GM10248 (cell line): ENCODE data around the gene OR13C9.
"Not testable (repeated sequence)": the region's sequence is repeated elsewhere in the genome, so short reads cannot be mapped to it uniquely, and the experiment has no call there.

Experiments
- CTCF ChIA-PET: fragments of 300-600 bp; sonication (Branson Sonifier 250); formaldehyde crosslinking; extraction: SDS; loops from one replicate; lab custom pipeline; 2021; ENCODE audit warnings: antibody characterized with exemption; lab: Yijun Ruan, JAX
- POLR2A ChIA-PET: fragments of 350-650 bp; sonication (Branson Sonifier 250); formaldehyde crosslinking; extraction: SDS; loops from one replicate; lab custom pipeline; 2020; ENCODE audit warnings: antibody characterized with exemption; lab: Yijun Ruan, JAX
- DNase-seq: peaks from one replicate; pipeline ENCODE4 v3.0.0; 2012; ENCODE audit errors: extremely low spot score
- CTCF ChIP-seq: IDR thresholded peaks from 2 replicates; pipeline ENCODE4 v1.5.1; 2012; ENCODE audit warnings: mild to moderate bottlenecking, low read depth; ENCODE audit errors: extremely low read depth, missing control alignments, control extremely low read depth

The OR13C9 gene, protein sequence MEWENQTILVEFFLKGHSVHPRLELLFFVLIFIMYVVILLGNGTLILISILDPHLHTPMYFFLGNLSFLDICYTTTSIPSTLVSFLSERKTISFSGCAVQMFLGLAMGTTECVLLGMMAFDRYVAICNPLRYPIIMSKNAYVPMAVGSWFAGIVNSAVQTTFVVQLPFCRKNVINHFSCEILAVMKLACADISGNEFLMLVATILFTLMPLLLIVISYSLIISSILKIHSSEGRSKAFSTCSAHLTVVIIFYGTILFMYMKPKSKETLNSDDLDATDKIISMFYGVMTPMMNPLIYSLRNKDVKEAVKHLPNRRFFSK

GRCh38 chr9:104618104-104618503 is at the start of gene OR13C9:
Gene OR13C9, minus strand, starts transcription at chr9:104618204. Its CDS starts 0 bp downstream, at chr9:104618204.
- no peak for TF ChIP-seq CTCF
- ChIA-PET CTCF (no interaction called here), POLR2A (no interaction called here)
- DNase-seq, result no peak

DNA sequence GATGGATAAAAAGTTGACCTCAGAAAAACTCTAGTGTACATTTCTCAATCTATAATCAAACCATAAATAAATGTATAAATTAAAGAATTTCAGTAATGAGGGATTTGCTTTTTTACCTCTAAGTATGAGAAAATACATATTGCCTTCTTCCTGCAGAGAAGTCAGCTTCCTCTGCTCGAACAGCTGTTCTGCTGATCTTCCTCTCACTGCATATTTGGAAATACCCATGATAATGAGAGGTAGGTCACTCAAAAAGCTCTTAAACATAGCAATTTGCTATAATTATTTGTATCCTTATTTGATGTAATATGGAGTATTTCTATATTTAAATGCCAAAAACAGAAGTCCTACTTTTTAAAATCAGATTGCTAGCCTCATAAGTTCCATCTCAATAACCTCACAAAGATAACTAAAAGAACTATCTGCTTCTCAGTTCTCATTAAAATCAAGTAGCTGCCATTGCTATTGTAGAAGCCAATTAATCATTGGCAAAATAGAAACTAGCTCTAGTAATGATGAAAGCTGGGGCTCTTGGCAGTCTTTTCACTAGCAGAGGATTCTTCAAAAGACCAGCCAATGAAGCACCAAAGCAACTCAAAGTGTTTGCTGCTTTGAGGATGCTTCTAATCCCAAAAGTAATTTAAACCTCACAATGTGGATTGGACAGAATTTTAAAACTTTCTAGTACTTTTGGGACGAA is 40.6 kb upstream of the OR13C9 start:
- DNase-seq, result no peak
- CTCF ChIA-PET, result no interaction called here
- TF ChIP-seq CTCF, result no peak
- POLR2A ChIA-PET, result no interaction called here

GRCh38 chr9:104635456-104635855 is 17.5 kb upstream of the OR13C9 start:
- ChIA-PET POLR2A (no interaction called here), CTCF (no interaction called here)
- no peak for DNase-seq
- no peak for TF ChIP-seq CTCF

DNA sequence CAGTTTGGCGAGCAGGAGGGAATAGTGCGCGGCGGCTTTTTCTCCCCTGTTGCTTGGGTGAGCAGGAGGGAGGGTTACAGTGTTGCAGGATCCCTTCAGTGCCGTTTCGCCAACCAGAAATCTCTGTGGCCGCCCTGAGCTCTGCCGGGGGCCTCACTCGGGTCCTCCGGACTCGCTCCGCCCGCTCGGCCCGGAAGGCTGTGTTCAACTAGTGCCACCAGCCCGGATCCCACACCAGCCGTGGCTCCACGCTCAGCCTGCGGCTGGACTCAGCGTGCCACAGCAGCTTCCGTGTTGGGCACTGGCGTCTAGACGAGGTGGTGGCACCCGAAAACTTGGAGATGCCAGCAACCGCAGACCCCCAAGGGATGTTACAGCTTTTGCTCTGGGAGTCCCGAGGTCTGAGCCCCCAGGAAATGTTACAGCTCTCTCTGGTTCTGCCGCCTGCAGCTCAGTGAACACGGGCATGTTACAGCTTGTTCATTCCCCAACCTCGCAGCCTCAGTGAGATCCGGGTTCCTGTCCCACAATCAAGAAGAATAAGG is 16.0 kb upstream of the OR13C9 start:
- DNase-seq, result no peak
- ChIA-PET POLR2A (no interaction called here), CTCF (no interaction called here)
- TF ChIP-seq CTCF, result no peak

DNA sequence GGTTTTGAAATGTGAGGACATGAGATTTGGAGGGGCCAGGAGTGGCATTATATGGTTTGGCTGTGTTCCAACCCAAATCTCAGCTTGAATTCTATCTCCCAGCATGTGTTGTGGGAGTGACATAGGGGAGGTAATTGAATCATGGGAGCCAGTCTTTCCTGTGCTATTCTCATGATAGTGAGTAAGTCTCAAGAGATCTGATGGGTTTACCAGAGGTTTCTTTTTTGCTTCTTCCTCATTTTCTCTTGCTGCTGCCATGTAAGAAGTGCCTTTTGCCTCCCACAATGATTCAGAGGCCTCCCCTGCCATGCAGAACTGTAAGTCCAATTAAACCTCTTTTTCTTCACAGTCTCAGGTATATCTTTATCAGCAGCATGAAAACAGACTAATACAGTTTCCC is 8.0 kb upstream of the OR13C9 start:
- POLR2A ChIA-PET, DNase-seq: not testable (repeated sequence)
- CTCF ChIA-PET, result interaction anchor here (1.1 kb wide), 1 partner anchor 15 kb away, joined by 3 read pairs; no protein-coding TSS in a partner anchor

DNA sequence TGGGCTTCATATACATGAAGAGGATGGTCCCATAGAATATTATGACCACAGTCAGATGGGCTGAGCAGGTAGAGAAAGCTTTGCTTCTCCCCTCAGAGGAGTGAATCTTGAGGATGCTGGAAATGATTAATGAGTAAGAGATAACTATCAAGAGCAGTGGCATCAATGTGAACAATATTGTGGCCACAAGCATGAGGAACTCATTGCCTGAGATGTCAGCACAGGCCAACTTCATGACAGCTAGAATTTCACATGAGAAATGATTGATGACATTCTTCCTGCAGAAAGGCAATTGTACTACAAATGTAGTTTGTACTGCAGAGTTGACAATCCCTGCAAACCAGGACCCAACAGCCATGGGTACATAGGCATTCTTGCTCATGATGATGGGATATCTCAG is 586 bp downstream of the OR13C9 start:
- DNase-seq, result no peak
- POLR2A ChIA-PET, result no interaction called here
- CTCF ChIA-PET, result no interaction called here
- no peak for TF ChIP-seq CTCF

DNA sequence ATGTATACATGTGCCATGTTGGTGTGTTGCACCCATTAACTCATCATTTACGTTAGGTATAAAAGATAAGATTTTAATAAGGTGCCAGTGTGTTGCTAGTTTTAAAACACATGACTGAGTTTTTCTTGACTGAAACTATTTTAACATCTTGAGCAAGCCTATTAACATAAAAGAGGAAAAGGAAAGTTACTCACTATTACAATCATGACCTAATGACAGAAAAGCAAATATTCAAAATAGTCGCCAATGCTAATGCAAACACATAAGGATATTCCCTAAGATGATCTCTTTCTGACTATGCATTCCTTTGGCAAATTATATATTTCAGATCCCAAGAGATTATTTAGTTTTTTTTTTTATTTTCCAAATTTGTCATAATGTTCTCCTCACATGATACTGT is 6.8 kb downstream of the OR13C9 start:
- ChIA-PET CTCF (no interaction called here), POLR2A (no interaction called here)
- no peak for TF ChIP-seq CTCF
- DNase-seq, result no peak
